ENCODE results near the gene HOXD12.

- TF ChIP-seq CTCF (conservative IDR thresholded peaks at IDR 0.05; ENCODE audit: low read depth, low read length), result no peak
- TF ChIP-seq EZH2 (IDR thresholded peaks at IDR 0.05; ENCODE audit: borderline replicate concordance, low read depth, low read length, poor library complexity, severe bottlenecking), result no peak
These were observed 13.0 kb downstream of the HOXD12 start for GRCh38 chr2:176112375-176113302.
